ENCODE measurements around the gene PDE11A. TPM values are rescaled to one million over a fixed set of nuclear protein-coding genes. Genes with fewer than 3 reads are reported as not detected.
"Not testable (repeated sequence)": the region's sequence is repeated elsewhere in the genome, so short reads cannot be mapped to it uniquely, and the experiment has no call there.

PDE11A gene
- polyA plus RNA-seq, 2 of the 4 experiments (the other 2 are of a cell fraction): 3.6 to 5.6 TPM

DNA sequence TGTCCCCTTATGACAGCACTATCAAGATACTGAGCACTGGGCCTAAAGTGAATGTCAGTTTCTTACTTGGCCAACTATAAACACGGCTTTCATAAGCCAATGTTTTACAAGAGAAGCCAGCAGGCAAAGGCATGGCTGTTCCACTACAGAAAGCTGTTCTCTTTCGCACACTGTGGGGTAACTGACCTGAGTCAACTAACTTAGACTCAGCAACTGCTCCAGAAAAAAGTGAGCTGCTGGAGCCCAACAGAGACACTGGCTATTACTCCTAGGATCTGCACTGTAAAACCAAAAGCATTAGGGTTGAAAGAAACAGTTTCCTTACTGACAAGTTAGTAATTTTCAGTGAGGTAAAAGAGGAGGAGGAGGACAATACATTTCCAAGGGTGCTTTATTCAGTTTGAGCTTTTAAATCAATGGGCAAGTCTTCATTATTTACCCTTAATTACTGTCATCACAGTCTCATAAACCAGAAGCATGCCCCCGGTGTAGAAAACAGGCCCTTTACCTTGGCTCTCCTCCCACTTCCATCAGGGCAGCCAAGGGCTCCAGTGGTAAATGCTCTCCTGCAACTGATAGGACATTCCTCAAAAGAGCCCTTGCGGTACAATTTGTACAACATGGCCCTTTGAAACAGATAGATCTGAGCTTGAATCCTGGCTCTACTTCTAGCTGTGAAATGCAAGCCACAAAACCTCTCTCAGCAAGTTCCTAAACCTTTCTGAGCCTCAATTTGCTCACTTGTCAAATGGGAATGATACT lies 275.7 kb downstream of the PDE11A start:
- FAIRE-seq (no peak), DNase-seq (ENCODE audit: low read depth in 1 of 2, low spot score in 1 of 2) (no peak), ATAC-seq (no peak)
- H3K27ac ChIP-seq: no peak overlapping the region
- WGBS (ENCODE audit: missing lambda C conversion rate): 53% methylated on average over 4 of the region's 4 CpGs
- TF ChIP-seq HEYL (CRISPR knock-in tag; IDR thresholded peaks at IDR 0.05) (no peak), CTCF (IDR thresholded peaks at IDR 0.05) (no peak), KDM5A (IDR thresholded peaks at IDR 0.05) (no peak), ATOH8 (CRISPR knock-in tag; IDR thresholded peaks at IDR 0.05; ENCODE audit: low read depth) (no peak)
- no peaks in the 10 kb centered on the region for H3K9me3 ChIP-seq
- H3K4me2 ChIP-seq: no peak overlapping the region
- no peaks in the 10 kb centered on the region for H3K4me1 ChIP-seq
- CTCF ChIA-PET: no interaction called here
- POLR2A ChIA-PET: no interaction called here
- no peak overlapping the region for H3K4me3 ChIP-seq

GRCh38 chr2:177796011-177796410 lies 276.6 kb downstream of the PDE11A start:
- CTCF ChIA-PET: no interaction called here
- Histone ChIP-seq H3K27ac (no peak overlapping the region), H3K4me3 (no peak overlapping the region), H3K9me3 (no peaks in the 10 kb centered on the region), H3K4me1 (no peaks in the 10 kb centered on the region), H3K4me2 (no peak overlapping the region)
- no peak for TF ChIP-seq CBX2 (IDR thresholded peaks at IDR 0.05; ENCODE audit: borderline replicate concordance, low read depth)
- TF ChIP-seq POLR2AphosphoS2 (conservative IDR thresholded peaks at IDR 0.05; ENCODE audit: low read length): no peak
- no peak for TF ChIP-seq RARB (CRISPR knock-in tag; IDR thresholded peaks at IDR 0.05)
- no peak for TF ChIP-seq GATA3 (IDR thresholded peaks at IDR 0.05; ENCODE audit: borderline replicate concordance)
- no peak for TF ChIP-seq HES2 (IDR thresholded peaks at IDR 0.05)
- no peak for TF ChIP-seq RAD21 (conservative IDR thresholded peaks at IDR 0.05 in 1 of 2, IDR thresholded peaks at IDR 0.05 in 1 of 2)
- TF ChIP-seq HOXB5 (CRISPR knock-in tag; IDR thresholded peaks at IDR 0.05): no peak
- TF ChIP-seq ZFP36 (IDR thresholded peaks at IDR 0.05; ENCODE audit: borderline replicate concordance, partially characterized antibody): no peak
- no peak for TF ChIP-seq CHD2 (IDR thresholded peaks at IDR 0.05; ENCODE audit: low read length, partially characterized antibody)
- no peak for TF ChIP-seq BCL3 (IDR thresholded peaks at IDR 0.05)
- no peak for TF ChIP-seq REST (IDR thresholded peaks at IDR 0.05)
- no peak for TF ChIP-seq HOXA7 (CRISPR knock-in tag; IDR thresholded peaks at IDR 0.05)
- no peak for TF ChIP-seq HDAC2 (IDR thresholded peaks at IDR 0.05)
- TF ChIP-seq JUN (IDR thresholded peaks at IDR 0.05): no peak
- WGBS (ENCODE audit: missing lambda C conversion rate): 72% methylated on average over 2 of the region's 2 CpGs
- DNase-seq (ENCODE audit: low read depth in 1 of 2, low spot score in 1 of 2) (no peak), ATAC-seq (no peak), FAIRE-seq (no peak)
- POLR2A ChIA-PET: no interaction called here

DNA sequence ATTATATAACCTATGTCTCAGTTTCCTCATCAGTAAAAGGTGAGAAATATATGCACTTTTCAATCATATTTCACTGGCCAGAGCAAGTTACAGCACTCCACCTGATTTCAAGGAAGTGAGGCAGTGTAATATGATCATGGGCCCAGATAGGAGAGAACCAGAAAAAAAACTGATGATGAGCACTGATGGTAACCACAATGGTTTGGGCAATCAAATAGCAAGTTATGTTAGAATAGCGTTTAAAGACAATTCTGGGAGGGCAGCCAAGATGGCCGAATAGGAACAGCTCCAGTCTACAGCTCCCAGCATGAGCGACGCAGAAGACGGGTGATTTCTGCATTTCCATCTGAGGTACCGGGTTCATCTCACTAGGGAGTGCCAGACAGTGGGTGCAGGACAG lies 287.4 kb downstream of the PDE11A start:
- POLR2A ChIA-PET; H3K27ac ChIP-seq; DNase-seq (ENCODE audit: low read depth in 1 of 2, low spot score in 1 of 2); H3K4me1 ChIP-seq; FAIRE-seq; H3K4me2 ChIP-seq; H3K9me3 ChIP-seq; H3K4me3 ChIP-seq; CTCF ChIA-PET; ATAC-seq: not testable (repeated sequence)
- WGBS (ENCODE audit: missing lambda C conversion rate): 71% methylated on average over 6 of the region's 6 CpGs

Data from A549 (cell line).